Right lobe of liver (tissue), 6 donors: ENCODE results near the gene BCL2L11. TPM values are rescaled to one million over a fixed set of nuclear protein-coding genes. Genes with fewer than 3 reads are reported as not detected.

ENCODE experiments used
- ATAC-seq, 4 donors: fragments of 200-7000 bp; cut with Tn5 transposase; one replicate each; pipeline ENCODE4 v1.9.1; 2020; ENCODE audit warnings: mild to moderate bottlenecking in 4 of 4, moderate library complexity in 4 of 4
- DNase-seq, 3 donors: peaks; one replicate each; pipeline ENCODE4 v3.0.0-alpha.2; 2020
- H3K27ac ChIP-seq, 3 donors: fragments of 200-600 bp; one replicate each; pipeline ENCODE4 v1.8.0; 2022
- H3K27me3 ChIP-seq, 2 donors: fragments of 200-600 bp; one replicate each; pipeline ENCODE4 v1.8.0; 2022
- H3K36me3 ChIP-seq, 4 donors: fragments of 200-600 bp; sonication (generic) in 1 of 4; one replicate each; pipeline versions ENCODE4 v1.5.1 to v1.8.0; 2017 to 2022; ENCODE audit warnings: control low read depth in 1 of 4
- H3K4me1 ChIP-seq, 4 donors: fragments of 200-600 bp; sonication (generic) in 1 of 4; one replicate each; pipeline versions ENCODE4 v1.5.1 to v1.8.0; 2017 to 2022; ENCODE audit warnings: control low read depth in 1 of 4
- H3K4me3 ChIP-seq, 3 donors: fragments of 200-600 bp; one replicate each; pipeline ENCODE4 v1.8.0; 2022
- H3K9me3 ChIP-seq, 4 donors: fragments of 200-600 bp; sonication (generic) in 1 of 4; one replicate each; pipeline versions ENCODE4 v1.5.1 to v1.8.0; 2017 to 2022; ENCODE audit warnings: control low read depth in 1 of 4
- POLR2A ChIP-seq: fragments of 450-650 bp; IDR thresholded peaks from one replicate; pipeline ENCODE4 v1.6.1; 2017; ENCODE audit warnings: antibody characterized with exemption, mild to moderate bottlenecking
- WGBS: methylation state at CpG from one replicate; pipeline ENCODE4 v1.1.6; 2018; ENCODE audit warnings: low coverage, low lambda C conversion rate; ENCODE audit not compliant: insufficient coverage; ENCODE audit errors: missing lambda C conversion rate; 5-methylcytosine and 5-hydroxymethylcytosine counted together
- intact Hi-C, 2 donors: fragments of 100-400 bp; cut with DNase I; formaldehyde crosslinking; loops; one replicate each; pipeline versions ENCODE4 v1.11.2 to v1.14.1; 2022
- total RNA-seq, 6 experiments: library from RNA; depleted of rRNA in 2 of 6; stranded (reverse); fragments of >200 nt in 2 of 6; fragmentation: NEBNext Ultra II Directional in 3 of 6; extraction: Animal tissue kit (Norgen Biotek cat#: 25700) in 3 of 6; gene quantifications; one replicate each; pipeline versions ENCODE4 v1.1.0 to v1.2.4, GENCODE V29; 2016 to 2023
- TF ChIP-seq, protein P1 (sequence below), 4 donors: fragments of 200-600 bp in 3 of 4; fragments of 450-650 bp in 1 of 4; IDR thresholded peaks; one replicate each; pipeline versions ENCODE4 v1.5.1 to v1.8.0; 2016 to 2022; ENCODE audit warnings: antibody characterized with exemption in 4 of 4, mild to moderate bottlenecking in 2 of 4
- donor health status: DM: no; HTN: yes; CAD: no.
- donor health status: DM: no; HTN: no; CAD: no.
- donor health status: DM: no; HTN: no; CAD: no.
- donor health status: DM: no; HTN: yes; CAD: no.
- donor health status: DM: no; HTN: yes; CAD: no.

The BCL2L11 gene
- total RNA-seq, 6 experiments from 2014 or later: 6.5 to 13.0 (median 8.8) TPM

DNA sequence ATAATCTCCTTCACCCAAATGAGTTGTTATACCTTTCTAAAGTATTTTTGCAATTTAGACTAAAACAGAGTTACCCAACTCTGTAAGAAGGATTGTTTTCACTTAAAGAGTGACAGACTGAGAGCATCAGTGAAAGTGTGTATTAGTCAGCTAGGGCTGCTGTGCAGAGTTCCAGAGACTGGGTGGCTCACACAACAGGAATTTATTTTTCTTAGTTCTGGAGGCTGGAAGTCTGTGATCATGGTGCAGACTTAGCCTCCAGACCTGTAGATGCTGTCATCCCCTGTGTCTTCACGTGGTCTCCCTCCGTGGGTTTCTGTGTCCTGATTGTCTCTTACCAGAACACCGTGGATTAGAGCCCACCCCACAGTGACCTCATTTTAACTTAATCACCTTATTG lies 40.0 kb downstream of the BCL2L11 start:
- WGBS: 79% methylated on average over 2 of the region's 3 CpGs
- ATAC-seq: no peak
- intact Hi-C loops: no loop called here

DNA sequence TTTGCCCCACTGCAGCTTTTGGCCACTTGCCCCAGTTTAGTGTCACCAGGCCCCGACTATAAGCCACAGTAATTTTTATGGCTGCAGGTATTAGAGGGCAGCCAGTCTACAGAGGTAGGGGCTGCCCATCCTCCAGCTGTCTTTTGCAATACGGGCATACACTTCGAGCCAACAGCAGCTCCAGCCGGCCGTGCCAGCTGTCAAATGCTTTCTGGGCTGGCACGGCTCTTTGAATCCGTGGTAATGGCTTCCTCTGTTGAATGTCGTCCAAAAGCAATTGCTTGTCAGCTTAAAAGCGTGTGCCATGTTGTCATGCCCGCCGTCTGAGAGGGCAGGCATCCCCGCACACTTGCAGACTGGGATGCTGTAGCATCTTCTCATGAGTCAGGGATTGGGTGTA lies 41.3 kb downstream of the BCL2L11 start:
- no peak for TF ChIP-seq POLR2A
- TF ChIP-seq, protein P1, sequence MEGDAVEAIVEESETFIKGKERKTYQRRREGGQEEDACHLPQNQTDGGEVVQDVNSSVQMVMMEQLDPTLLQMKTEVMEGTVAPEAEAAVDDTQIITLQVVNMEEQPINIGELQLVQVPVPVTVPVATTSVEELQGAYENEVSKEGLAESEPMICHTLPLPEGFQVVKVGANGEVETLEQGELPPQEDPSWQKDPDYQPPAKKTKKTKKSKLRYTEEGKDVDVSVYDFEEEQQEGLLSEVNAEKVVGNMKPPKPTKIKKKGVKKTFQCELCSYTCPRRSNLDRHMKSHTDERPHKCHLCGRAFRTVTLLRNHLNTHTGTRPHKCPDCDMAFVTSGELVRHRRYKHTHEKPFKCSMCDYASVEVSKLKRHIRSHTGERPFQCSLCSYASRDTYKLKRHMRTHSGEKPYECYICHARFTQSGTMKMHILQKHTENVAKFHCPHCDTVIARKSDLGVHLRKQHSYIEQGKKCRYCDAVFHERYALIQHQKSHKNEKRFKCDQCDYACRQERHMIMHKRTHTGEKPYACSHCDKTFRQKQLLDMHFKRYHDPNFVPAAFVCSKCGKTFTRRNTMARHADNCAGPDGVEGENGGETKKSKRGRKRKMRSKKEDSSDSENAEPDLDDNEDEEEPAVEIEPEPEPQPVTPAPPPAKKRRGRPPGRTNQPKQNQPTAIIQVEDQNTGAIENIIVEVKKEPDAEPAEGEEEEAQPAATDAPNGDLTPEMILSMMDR (IDR thresholded peaks at IDR 0.05): no peak
- peak; percentile 91 to 94 (median 93) for ATAC-seq
- Histone ChIP-seq H3K4me1 (peaks cover 0 to 15% (median 10%) of the 10 kb centered on the region in 4 donors), H3K27ac (no peak overlapping the region), H3K9me3 (no peaks in the 10 kb centered on the region), H3K4me3 (no peak overlapping the region), H3K36me3 (peaks cover 0 to 6% (median 0%) of the 10 kb centered on the region in 4 donors), H3K27me3 (no peaks in the 10 kb centered on the region)
- 25% methylated on average over 6 of the region's 12 CpGs for WGBS
- peak; percentile 78 to 93 (median 90) for DNase-seq
- intact Hi-C loops: no loop called here

More for the DNA sequence above, 40.0 kb downstream of the BCL2L11 start:
- DNase-seq: no peak
- Histone ChIP-seq H3K9me3 (no peaks in the 10 kb centered on the region), H3K27ac (no peak overlapping the region), H3K27me3 (no peaks in the 10 kb centered on the region), H3K36me3 (no peaks in the 10 kb centered on the region), H3K4me1 (peaks cover 0 to 16% (median 10%) of the 10 kb centered on the region in 4 donors), H3K4me3 (no peak overlapping the region)
- TF ChIP-seq, protein P1 (IDR thresholded peaks at IDR 0.05): no peak
- TF ChIP-seq POLR2A: no peak

DNA sequence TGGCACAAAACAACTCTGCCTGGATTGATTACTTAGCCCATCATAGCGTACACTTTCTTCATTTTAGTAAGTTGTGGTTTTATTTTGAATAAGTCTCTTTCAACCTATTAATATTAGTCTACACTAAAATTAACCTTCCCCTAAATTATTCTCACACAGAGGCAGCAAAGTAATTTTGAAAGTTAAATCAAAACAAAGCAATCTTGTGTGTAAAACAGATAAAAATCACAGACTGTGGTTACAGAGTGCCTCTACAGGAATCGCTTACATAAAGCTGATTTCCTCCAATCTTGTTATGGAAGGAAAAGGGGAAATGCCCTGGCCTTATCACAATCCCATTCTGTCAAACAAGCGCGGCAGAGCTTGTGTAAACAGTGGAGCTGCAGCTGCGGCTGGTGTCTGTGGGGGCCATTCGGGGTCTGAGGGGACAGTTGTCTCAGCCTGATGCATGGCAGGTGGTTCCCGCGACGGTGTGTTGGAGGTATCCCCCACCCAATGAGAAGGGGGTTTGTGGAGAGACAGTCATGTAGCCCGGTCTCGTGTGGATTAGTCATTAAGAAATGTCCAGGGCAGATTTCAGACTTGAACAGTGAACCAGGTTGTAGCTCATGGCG lies 42.1 kb downstream of the BCL2L11 start:
- intact Hi-C loops: no loop called here
- Histone ChIP-seq H3K4me1 (peaks cover 0 to 15% (median 10%) of the 10 kb centered on the region in 4 donors), H3K4me3 (no peak overlapping the region), H3K27me3 (no peaks in the 10 kb centered on the region), H3K9me3 (no peaks in the 10 kb centered on the region), H3K27ac (no peak overlapping the region), H3K36me3 (peaks cover 0 to 6% (median 0%) of the 10 kb centered on the region in 4 donors)
- no peak for DNase-seq
- 22% methylated on average over 6 of the region's 12 CpGs for WGBS
- ATAC-seq: peak; percentile 46 to 68 (median 47)
- no peak for TF ChIP-seq POLR2A
- TF ChIP-seq, protein P1 (IDR thresholded peaks at IDR 0.05): no peak

DNA sequence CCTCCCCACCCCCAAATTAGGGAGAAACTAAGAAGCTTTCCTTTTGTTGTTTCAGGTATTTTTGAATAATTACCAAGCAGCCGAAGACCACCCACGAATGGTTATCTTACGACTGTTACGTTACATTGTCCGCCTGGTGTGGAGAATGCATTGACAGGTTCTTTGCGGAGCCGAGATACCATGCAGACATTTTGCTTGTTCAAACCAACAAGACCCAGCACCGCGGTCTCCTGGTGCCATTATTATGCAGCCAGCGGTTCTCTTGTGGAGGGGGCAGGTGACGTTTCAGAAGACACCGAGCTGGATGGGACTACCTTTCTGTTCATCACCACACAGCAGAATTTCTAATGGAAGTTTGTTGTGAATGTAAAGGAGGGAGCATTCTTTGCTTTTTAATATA lies 43.4 kb downstream of the BCL2L11 start:
- DNase-seq (no peak), ATAC-seq (no peak)
- Histone ChIP-seq H3K36me3 (peaks cover 0 to 6% (median 0%) of the 10 kb centered on the region in 4 donors), H3K4me3 (no peak overlapping the region), H3K27ac (no peak overlapping the region), H3K27me3 (no peaks in the 10 kb centered on the region), H3K4me1 (peaks cover 0 to 15% (median 10%) of the 10 kb centered on the region in 4 donors), H3K9me3 (no peaks in the 10 kb centered on the region)
- TF ChIP-seq POLR2A: no peak
- TF ChIP-seq, protein P1 (IDR thresholded peaks at IDR 0.05): no peak
- intact Hi-C loops: no loop called here
- 94% methylated on average over 12 of the region's 12 CpGs for WGBS
